ENCODE data around the gene TSPAN3. TPM values are rescaled to one million over a fixed set of nuclear protein-coding genes. Genes with fewer than 3 reads are reported as not detected.

The TSPAN3 gene
- total and polyA plus RNA-seq, 11 donors, result 58.1 to 247 (median 133) TPM

DNA sequence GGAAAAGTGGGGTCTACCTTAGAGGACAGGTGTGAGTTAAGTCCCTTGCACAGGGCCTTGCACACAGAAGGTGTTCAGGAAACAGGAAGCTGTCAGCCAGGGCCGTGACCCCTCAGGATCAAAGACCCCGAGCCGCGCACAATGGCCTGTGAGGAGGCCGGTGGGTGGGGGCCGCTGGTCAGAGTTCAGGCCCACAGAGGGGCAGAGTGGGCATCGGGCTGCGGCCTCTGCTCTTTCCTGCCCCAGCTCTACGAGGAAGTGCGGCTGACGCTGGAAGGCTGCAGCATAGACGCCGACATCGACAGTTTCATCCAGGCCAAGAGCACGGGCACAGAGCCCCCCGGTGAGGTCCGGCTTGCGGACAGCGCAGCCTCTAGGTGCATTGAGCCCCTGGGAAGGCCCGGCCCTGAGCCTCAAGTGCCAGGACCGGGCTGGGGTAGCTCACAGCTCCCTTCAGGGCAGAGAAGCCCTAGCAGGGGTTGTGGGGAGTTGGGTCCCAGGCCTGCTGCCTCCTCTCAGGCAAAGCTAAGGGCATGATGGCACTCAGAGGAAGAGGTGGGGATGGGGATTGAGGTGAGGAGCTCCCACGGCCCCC is 38.8 kb downstream of the TSPAN3 start:
- Histone ChIP-seq H3K27ac (no peak overlapping the region), H3K9me3 (no peaks in the 10 kb centered on the region), H3K4me3 (no peak overlapping the region), H3K36me3 (peaks cover 0 to 64% (median 0%) of the 10 kb centered on the region in 9 donors), H3K4me1 (peaks cover 0 to 18% (median 6%) of the 10 kb centered on the region in 12 donors), H3K27me3 (peaks cover 0 to 7% (median 0%) of the 10 kb centered on the region in 9 donors)
- TF ChIP-seq, protein P1, sequence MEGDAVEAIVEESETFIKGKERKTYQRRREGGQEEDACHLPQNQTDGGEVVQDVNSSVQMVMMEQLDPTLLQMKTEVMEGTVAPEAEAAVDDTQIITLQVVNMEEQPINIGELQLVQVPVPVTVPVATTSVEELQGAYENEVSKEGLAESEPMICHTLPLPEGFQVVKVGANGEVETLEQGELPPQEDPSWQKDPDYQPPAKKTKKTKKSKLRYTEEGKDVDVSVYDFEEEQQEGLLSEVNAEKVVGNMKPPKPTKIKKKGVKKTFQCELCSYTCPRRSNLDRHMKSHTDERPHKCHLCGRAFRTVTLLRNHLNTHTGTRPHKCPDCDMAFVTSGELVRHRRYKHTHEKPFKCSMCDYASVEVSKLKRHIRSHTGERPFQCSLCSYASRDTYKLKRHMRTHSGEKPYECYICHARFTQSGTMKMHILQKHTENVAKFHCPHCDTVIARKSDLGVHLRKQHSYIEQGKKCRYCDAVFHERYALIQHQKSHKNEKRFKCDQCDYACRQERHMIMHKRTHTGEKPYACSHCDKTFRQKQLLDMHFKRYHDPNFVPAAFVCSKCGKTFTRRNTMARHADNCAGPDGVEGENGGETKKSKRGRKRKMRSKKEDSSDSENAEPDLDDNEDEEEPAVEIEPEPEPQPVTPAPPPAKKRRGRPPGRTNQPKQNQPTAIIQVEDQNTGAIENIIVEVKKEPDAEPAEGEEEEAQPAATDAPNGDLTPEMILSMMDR (IDR thresholded peaks at IDR 0.05), result no peak
- no peak for TF ChIP-seq POLR2A (IDR thresholded peaks at IDR 0.05)
- 63 to 85% (median 78%) methylated on average over 12 to 22 of the region's 22 CpGs for WGBS, 4 donors
- intact Hi-C loops (cut with DNase I), result no loop called here
- ATAC-seq (no peak), DNase-seq (peak; percentile 4 to 59 (median 24))

DNA sequence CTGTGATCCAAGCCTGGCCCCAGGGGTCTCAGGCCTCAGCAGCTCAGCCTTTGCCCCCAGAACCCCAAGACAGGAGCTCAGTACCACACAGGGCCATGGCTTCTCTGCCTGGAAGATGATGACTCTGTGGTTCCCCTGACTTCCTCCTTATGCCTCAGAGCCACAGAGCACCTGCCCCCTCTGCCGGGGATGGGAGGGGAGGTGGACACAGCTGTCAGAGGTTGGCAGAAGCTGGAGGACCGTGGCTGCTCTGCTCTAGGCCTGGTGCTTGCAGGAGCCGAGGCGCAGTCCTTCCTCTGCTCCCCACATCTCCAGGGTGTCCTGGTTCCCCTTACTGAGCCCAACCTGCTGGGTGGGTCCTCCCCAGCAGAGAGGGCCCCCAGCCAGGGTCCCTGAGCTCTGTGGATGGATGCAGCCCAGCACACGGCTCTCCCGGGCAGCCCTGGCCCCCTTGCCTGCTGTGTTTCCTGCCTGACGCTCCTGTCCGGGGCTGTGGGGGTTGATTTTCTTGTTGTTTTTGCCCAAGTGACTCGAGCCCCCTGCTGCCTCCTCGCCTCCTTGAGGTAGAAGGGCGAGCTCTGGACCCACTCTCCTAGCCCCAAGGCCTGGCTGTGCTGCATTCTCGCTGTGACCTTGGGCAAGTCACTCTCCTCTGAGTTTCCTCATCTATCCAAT is 39.4 kb downstream of the TSPAN3 start:
- DNase-seq, result peak; percentile 6 to 61 (median 19)
- 82 to 88% (median 84%) methylated on average over 11 to 12 of the region's 12 CpGs for WGBS, 4 donors
- intact Hi-C loops (cut with DNase I), result no loop called here

DNA sequence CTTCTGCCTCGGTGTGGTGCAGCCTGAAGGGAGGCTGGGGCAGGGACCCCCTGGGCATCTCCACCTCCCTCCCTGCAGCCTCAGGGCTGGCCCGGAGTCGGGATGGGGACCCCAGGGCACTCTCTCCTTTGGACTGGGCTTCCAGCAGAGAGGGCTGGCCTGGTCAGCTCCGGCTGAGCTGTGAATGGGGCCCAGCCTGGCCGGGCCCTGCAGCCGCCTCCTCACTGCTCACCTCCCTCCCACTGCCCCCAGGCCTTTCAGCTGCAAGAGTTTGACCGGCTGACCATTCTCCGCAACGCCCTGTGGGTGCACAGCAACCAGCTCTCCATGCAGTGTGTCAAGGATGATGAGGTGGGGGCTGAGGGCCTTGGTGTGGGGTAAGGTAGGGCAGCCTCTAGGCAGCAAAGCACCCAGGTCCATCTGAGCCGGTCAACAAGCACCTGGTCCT is 40.0 kb downstream of the TSPAN3 start:
- DNase-seq (peak in 4 of 5 donors; percentile 11 to 42 (median 16)), ATAC-seq (no peak)
- TF ChIP-seq, protein P1 (IDR thresholded peaks at IDR 0.05), result no peak
- no peak for TF ChIP-seq POLR2A (IDR thresholded peaks at IDR 0.05)
- Histone ChIP-seq H3K4me1 (peaks cover 0 to 23% (median 6%) of the 10 kb centered on the region in 12 donors), H3K4me3 (no peak overlapping the region), H3K9me3 (no peaks in the 10 kb centered on the region), H3K27me3 (peaks cover 0 to 7% (median 0%) of the 10 kb centered on the region in 9 donors), H3K27ac (no peak overlapping the region), H3K36me3 (peaks cover 0 to 56% (median 0%) of the 10 kb centered on the region in 9 donors)
- 59 to 84% (median 81%) methylated on average over 5 to 10 of the region's 10 CpGs for WGBS, 4 donors
- intact Hi-C loops (cut with DNase I), result no loop called here

More for the DNA sequence above, 39.4 kb downstream of the TSPAN3 start:
- Histone ChIP-seq H3K4me1 (peaks cover 0 to 23% (median 6%) of the 10 kb centered on the region in 12 donors), H3K9me3 (no peaks in the 10 kb centered on the region), H3K36me3 (peaks cover 0 to 58% (median 0%) of the 10 kb centered on the region in 9 donors), H3K27ac (no peak overlapping the region), H3K27me3 (peaks cover 0 to 7% (median 0%) of the 10 kb centered on the region in 9 donors), H3K4me3 (no peak overlapping the region)
- peak in 1 of 4 donors; percentile 6 for ATAC-seq
- no peak for TF ChIP-seq POLR2A (IDR thresholded peaks at IDR 0.05)
- TF ChIP-seq, protein P1 (IDR thresholded peaks at IDR 0.05), result no peak
